Tibial nerve (tissue), 3 donors: ENCODE measurements around the gene FGF1.

Source experiments
- CTCF ChIP-seq, 5 experiments: fragments of 200-600 bp in 3 of 5; fragments of 450-650 bp in 2 of 5; sonication (generic) in 3 of 5; IDR thresholded peaks; one replicate each; pipeline ENCODE4 v1.5.1; 2016 to 2019; ENCODE audit warnings: antibody characterized with exemption in 5 of 5, mild to moderate bottlenecking in 3 of 5, moderate library complexity in 2 of 5
- POLR2A ChIP-seq, 2 donors: fragments of 450-650 bp; IDR thresholded peaks; one replicate each; pipeline ENCODE4 v1.6.1; 2017; ENCODE audit warnings: antibody characterized with exemption in 2 of 2, mild to moderate bottlenecking in 2 of 2, moderate library complexity in 2 of 2

- no peak for TF ChIP-seq CTCF (IDR thresholded peaks at IDR 0.05)
- TF ChIP-seq POLR2A (IDR thresholded peaks at IDR 0.05), result no peak
Measured at GRCh38 chr5:142674531-142675469, 11.1 kb downstream of the FGF1 start.
